Measurements from ENCODE around the gene CNOT2. TPM values are rescaled to one million over a fixed set of nuclear protein-coding genes. Genes with fewer than 3 reads are reported as not detected.

CNOT2 gene, protein sequence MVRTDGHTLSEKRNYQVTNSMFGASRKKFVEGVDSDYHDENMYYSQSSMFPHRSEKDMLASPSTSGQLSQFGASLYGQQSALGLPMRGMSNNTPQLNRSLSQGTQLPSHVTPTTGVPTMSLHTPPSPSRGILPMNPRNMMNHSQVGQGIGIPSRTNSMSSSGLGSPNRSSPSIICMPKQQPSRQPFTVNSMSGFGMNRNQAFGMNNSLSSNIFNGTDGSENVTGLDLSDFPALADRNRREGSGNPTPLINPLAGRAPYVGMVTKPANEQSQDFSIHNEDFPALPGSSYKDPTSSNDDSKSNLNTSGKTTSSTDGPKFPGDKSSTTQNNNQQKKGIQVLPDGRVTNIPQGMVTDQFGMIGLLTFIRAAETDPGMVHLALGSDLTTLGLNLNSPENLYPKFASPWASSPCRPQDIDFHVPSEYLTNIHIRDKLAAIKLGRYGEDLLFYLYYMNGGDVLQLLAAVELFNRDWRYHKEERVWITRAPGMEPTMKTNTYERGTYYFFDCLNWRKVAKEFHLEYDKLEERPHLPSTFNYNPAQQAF
- total RNA-seq = 102 and 112 TPM in 2 replicates

DNA sequence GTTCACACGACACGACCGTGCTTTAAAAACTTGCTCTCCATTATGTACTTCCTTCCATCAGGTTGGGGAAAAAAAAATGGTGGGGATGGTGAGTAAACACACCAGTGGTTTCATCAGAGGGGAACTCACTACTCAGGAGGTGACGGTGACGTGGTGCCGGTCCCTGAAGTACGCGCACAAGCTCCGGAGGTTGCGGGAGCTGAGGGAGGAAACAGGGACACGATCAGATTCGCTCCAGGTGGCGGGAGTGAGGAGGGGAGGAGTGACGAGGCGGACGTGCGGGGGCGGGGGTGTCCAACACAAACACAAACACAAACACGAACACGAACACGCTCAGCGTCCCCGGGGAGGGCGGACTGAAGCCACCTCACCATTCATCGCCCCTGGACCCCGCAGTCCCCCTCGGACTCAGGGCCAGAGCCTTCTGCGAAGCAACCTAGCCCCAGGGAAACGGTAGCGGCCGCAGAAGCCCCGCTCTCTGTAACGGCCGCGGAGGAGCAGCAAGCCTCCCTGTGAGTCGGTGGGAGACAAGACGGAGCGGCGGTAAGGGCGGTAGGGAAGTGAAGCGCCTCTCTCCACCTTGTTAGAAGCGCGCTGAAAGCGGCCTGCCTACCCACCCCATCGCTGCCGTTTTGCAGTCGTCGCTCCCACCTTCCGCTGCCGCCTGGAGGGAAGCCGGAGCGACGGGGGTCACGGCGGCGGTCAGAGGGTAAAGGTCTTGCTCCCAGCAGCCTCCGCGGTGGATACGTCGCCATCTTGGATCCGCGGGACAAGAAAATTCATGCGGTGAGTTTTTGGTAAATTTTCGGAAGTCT lies at the start of gene CNOT2:
Gene CNOT2 (plus strand): TSS at position 739 of the 815 bp plus-strand sequence. CDS start 34,794 bp downstream, outside the sequence.

DNA sequence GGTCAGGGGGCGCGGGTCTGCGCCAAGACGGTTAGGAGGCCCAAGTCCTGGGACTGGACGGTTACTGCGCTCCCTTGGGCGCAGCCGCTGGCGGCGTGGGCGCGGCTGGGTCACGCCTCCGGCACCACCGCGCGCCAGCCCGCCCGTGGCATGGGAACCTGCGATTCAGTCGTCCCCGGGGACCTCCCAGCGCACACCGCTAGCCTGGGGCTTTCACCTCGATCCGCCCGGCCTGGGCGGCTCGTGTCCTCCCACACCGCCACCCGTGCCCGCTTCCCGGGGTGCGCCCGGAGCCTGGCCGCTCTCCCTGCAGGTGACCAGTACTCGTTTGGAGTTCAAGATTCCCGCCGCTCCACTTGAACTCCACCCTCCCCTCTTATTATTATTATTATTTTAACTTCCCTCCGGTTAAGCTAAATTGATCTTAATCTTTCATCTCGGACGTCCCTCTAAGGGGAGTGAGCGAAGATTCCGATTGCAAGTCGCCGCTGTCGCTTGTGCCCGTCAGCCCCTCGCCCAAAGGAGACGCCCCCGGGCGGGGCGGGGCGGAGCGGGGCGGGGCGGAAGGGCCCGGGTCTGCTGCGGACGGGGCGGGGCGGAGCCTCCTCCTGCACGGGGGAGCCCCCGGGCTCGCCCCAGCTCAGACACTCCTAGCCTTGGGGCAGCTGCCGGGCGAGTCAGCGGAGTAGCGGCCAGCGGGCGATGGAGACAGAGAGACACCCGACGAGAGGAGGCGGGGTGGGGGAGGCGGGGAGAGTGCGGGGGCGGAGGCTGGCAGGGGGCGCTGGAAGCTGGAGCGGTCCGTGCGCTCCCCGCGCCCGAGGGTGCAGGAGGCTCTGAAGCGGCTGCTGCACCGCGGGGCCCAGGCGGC lies 122.7 kb downstream of the CNOT2 start, which contains the start of gene KCNMB4:
Gene KCNMB4 (plus strand): TSS at position 643 of the 871 bp plus-strand sequence. CDS start 445 bp downstream, outside the sequence.

Other genes with a start within 250 kb of the CNOT2 start
- gene KCNMB4, start 122.9 kb downstream of the CNOT2 start, total RNA-seq = 0.20 and 0.37 TPM in 2 replicates

Measured in subcutaneous preadipocyte (primary cell).